GM11168 (cell line): ENCODE measurements around the gene ZNF300.
"Not testable (repeated sequence)": the region's sequence is repeated elsewhere in the genome, so short reads cannot be mapped to it uniquely, and the experiment has no call there.

Source experiments
- in situ Hi-C: fragments of 300-500 bp; cut with MboI; formaldehyde crosslinking; loops from one replicate; pipeline ENCODE4 v1.12.0; 2022; ENCODE audit warnings: low sequenced_read_pairs; ENCODE audit not compliant: unreplicated experiment

ZNF300 gene

GRCh38 chr5:150904479-150905311 lies at the start of gene ZNF300:
Gene ZNF300, minus strand, starts transcription at chr5:150904980. Its CDS starts 1,825 bp downstream, at chr5:150903155.
- in situ Hi-C loops: no loop called here

GRCh38 chr5:150948539-150948938 lies 43.8 kb upstream of the ZNF300 start:
- in situ Hi-C loops: no loop called here

GRCh38 chr5:150946351-150946905 lies 41.6 kb upstream of the ZNF300 start:
- in situ Hi-C loops: no loop called here

GRCh38 chr5:150945947-150946346 lies 41.2 kb upstream of the ZNF300 start:
- in situ Hi-C loops: no loop called here

- in situ Hi-C loops: no loop called here
Observed at GRCh38 chr5:150945486-150945885, 40.7 kb upstream of the ZNF300 start.

- in situ Hi-C loops: no loop called here
Observed at GRCh38 chr5:150931368-150931965, 26.7 kb upstream of the ZNF300 start.

- in situ Hi-C loops: no loop called here
Observed at GRCh38 chr5:150918613-150919012, 13.8 kb upstream of the ZNF300 start.

- in situ Hi-C loops: no loop called here
Observed at GRCh38 chr5:150912312-150912814, 7.6 kb upstream of the ZNF300 start.

GRCh38 chr5:150905312-150905683 lies 518 bp upstream of the ZNF300 start:
- in situ Hi-C loops: no loop called here

- in situ Hi-C loops: no loop called here
Observed at GRCh38 chr5:150901446-150901845, 3.3 kb downstream of the ZNF300 start.

GRCh38 chr5:150895431-150896428 lies 9.1 kb downstream of the ZNF300 start:
- in situ Hi-C loops: no loop called here

- in situ Hi-C loops: no loop called here
Observed at GRCh38 chr5:150879358-150879757, 25.4 kb downstream of the ZNF300 start.

GRCh38 chr5:150862070-150862469 lies 42.7 kb downstream of the ZNF300 start:
- in situ Hi-C loops: no loop called here

- in situ Hi-C loops: no loop called here
Observed at GRCh38 chr5:150860246-150860821, 44.4 kb downstream of the ZNF300 start.

GRCh38 chr5:150856700-150857099 lies 48.1 kb downstream of the ZNF300 start:
- in situ Hi-C loops: not testable (repeated sequence)

- in situ Hi-C loops: no loop called here
Observed at GRCh38 chr5:150853561-150853960, 51.2 kb downstream of the ZNF300 start.

GRCh38 chr5:150851039-150851438 lies 53.7 kb downstream of the ZNF300 start:
- in situ Hi-C loops: no loop called here

GRCh38 chr5:150848271-150848670 lies 56.5 kb downstream of the ZNF300 start:
- in situ Hi-C loops: loop anchor here (25.0 kb wide), 1 partner anchor 286 kb away; no protein-coding TSS in a partner anchor

- in situ Hi-C loops: loop anchor here (25.0 kb wide), 1 partner anchor 285 kb away; no protein-coding TSS in a partner anchor
Observed at GRCh38 chr5:150847334-150847695, 57.5 kb downstream of the ZNF300 start.
